Cortex of kidney (tissue), 1 donor: ENCODE measurements around the gene TMEM259.
A peak's percentile ranks its signal among the peaks of the same experiment; 100 is the strongest.
"Not testable (repeated sequence)": the region's sequence is repeated elsewhere in the genome, so short reads cannot be mapped to it uniquely, and the experiment has no call there.

Experiments used
- DNase-seq: peaks from one replicate; lab custom pipeline; 2025; lab: John Stamatoyannopoulos, UW

The TMEM259 gene

DNA sequence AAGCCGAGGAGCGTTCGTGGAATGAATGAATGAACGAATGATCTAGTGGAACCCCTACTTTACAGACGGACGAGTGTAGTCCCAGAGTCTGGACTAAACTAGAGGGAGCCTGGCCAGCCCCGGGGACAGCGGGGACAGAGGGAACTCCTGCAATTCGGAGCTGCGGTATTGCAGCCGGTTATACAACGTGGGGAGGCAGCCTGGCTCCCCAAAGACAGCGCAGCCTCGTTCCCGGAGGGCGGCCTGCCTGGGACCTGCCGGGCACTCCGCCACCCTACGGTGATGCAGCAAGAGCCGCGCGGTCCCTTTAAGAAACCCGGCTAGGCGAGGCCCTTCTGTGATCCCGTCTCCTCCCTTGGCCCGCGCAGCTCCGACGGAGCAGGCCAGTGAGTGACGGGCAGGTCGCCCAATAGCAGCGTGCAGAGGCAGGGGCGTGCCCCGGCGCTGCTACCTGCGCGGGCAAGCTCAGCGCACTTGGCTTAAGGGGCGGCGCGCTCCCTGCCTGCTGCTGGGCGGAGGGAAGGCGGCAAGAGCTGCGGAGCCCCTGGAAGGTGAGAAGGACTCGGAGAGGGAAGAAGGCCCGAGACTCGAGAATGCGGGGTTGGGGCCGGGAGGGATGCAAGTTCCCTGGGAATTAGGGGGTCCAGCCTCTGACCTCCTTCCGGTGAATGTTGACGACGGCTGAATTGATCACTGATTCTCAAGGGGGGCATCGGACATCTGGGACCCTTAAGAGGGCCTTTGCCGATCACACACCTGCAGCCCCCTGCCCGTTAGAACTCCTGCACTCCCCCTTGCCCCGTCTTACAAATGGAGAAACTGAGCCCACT, 18.9 kb upstream of the TMEM259 start, which contains the start of gene ABCA7:
ABCA7 (plus strand) TSS at position 462 of the 830 bp plus-strand sequence. CDS start 1,255 bp downstream, outside the sequence.
- DNase-seq = peak; percentile 74

- DNase-seq = no peak
Measured at GRCh38 chr19:1038978-1039645, 18.2 kb upstream of the TMEM259 start.

GRCh38 chr19:1037621-1038064, 16.7 kb upstream of the TMEM259 start:
- no peak for DNase-seq

GRCh38 chr19:1035998-1036621, 15.2 kb upstream of the TMEM259 start:
- DNase-seq = no peak

DNA sequence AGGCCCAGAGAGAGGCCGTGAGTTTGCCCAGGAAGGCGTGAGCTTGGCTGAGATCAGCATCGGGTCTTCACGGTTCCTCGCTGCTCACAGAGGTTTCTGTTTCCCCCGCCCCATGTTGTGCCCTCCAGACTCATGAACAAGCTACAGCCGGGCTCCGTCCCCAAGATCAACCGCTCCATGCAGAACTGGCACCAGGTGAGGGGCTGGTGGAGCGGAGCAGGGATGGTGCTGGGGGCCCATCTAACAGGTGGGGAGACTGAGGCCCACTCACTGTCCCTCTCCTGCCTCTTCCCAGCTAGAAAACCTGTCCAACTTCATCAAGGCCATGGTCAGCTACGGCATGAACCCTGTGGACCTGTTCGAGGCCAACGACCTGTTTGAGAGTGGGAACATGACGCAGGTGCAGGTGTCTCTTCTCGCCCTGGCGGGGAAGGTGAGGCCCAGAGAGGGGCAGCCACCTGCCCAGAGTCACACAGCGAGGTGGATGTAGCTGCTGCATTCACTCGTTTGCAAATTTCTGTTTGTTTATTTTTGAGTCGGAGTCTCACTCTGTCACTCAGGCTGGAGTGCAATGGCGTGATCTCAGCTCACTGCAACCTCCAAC, 11.4 kb upstream of the TMEM259 start:
- DNase-seq = no peak

DNA sequence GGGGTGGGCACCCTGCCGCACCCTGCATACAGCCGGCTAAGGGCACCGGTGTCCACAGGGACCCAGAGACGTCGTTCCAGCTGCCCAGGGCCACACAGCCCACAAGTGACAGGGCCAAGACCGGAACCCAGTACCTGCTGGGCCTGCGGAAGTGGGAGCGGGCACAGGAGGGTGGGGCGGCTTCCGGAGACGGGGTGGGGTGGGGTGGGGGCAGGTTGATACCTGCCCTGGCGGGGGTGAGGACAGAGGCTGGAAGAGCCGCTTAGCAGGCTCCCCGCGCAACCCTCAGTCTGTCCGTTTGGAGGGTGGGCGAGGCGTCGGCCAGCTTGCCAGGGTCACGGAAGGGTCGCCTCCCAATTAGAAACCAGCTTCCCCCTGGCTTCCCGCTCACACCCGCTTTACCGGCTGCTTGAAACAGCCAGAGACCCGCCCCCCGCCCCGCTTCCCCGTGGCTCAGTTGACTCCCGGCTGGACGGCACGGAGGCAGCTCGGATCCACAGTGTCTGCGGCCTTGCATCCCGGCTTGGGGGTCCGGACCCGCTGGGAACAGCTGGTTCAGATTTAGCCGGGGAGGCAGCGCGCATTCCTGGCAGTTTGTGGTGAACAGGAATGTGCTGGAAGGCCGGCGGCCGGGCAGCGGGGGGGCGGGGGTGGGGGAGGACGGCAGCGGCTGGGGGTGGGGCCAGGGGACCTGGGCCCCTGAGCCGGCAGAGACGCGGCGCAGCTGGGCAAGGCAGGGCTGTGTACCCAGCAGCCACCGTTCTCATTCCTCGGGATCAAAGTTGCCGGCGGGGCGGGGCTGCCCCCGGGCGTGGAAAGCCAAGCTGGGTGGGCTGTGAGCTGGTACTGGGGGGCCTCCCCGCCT, 7.4 kb upstream of the TMEM259 start:
- no peak for DNase-seq

- DNase-seq = no peak
Measured at GRCh38 chr19:1027650-1028061, 6.7 kb upstream of the TMEM259 start.

DNA sequence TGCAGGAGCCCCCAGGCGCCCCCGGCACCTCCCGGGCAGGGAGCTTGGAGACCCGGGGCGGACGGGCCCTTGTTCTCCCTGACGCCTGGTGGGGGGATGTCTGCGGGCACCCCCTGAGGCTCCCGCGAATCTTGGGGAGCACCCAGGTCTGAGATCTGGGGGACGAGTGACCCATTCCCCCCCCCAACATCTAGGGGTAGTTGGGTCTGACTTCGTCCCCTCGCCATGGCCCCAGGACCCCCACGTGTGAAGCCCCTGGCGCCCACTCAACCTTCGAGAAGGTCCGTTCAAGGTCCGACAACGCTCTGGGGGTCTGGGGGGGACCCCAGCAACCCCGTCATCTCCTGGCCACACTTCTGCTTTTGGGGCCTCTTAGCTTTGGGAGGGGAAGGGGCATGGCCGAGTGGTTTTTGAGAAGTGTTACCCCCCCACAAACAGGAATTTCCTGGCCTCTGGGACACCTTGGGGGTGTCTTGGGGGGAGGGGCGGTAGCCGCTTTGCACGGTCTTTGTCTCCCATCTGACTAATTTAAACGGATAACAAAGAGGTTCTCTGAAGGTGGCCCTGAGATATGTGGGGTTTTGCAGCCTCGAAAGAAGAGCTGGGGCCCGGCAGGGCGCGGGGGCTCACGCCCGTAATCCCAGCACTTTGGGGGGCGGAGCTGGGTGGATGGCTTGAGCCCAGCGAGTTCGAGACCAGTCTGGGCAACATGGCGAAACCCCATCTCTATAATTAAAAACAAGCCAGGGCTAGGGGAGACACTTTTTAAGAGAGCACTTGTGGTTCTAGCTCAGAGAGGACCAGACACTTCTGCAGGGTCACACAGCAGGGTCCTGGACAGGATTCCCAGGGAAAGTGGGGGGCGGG, 6.1 kb upstream of the TMEM259 start:
- DNase-seq = no peak

DNA sequence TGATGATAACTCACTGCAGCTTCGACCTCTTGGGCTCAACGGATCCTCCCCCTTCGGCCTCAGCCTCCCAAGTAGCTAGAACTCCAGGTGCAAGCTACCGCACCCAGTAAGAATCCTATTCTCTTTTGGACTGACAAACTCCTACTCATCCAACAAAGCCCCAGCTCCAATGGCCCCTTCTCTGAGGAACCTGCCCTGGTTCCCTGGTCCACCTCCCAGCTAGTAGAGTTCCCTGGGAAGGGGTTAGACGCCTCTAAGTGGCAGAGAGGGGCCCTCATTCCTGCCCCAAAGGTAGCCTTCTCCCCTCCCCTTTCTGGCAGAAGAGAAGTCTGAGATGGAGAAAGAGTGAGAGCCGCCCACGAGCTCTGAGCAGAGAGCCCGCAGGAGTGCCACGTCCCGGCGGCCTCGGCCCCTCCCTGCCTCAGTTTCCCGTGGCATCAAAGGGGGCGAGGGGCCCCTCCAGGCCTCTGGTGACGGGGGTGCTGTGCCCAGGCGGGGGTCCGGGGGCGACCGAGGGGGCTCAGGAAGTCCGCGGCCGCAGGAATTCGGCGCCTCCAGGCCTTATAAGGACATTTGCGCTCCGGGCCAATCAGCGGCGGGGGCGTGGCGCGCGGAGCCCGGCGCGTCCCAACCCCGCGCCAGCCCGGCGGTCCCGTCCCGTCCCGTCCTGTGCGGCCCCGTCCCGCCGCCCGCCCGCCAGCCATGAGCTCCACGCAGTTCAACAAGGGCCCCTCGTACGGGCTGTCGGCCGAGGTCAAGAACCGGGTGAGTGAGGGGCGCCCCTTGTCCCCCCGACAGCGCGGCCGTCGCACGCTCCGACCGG, 5.2 kb upstream of the TMEM259 start, which contains the start of gene CNN2:
CNN2 (plus strand) TSS at position 649 of the 823 bp plus-strand sequence; CDS start at position 703, 54 bp downstream.
- no peak for DNase-seq

DNA sequence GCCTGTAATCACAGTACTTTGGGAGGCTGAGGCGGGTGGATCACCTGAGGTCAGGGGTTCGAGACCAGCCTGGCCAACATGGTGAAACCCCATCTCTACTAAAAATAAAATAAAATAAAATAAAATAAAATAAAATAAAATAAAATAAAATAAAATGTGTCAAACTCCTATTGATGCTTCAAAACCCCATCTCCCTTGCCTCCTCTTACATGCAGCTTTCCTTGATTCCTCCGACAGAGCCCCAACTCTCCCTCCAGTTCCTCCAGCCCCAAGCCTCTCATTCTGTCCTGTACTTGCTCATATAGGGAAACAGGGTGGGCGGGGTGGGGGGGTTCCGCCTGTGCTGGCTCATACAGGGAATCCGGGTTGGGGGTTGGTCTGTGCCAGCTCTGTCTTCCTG, 4.2 kb upstream of the TMEM259 start:
- not testable (repeated sequence) for DNase-seq

- DNase-seq = not testable (repeated sequence)
Measured at GRCh38 chr19:1023883-1024188, 2.9 kb upstream of the TMEM259 start.

GRCh38 chr19:1019980-1020867, 699 bp downstream of the TMEM259 start:
- DNase-seq = no peak

- DNase-seq = no peak
Measured at GRCh38 chr19:1019616-1019961, 1.3 kb downstream of the TMEM259 start.

- no peak for DNase-seq
Measured at GRCh38 chr19:1018932-1019615, 1.8 kb downstream of the TMEM259 start.

GRCh38 chr19:1018393-1018792, 2.5 kb downstream of the TMEM259 start:
- no peak for DNase-seq

GRCh38 chr19:1017906-1018305, 3.0 kb downstream of the TMEM259 start:
- no peak for DNase-seq

- no peak for DNase-seq
Measured at GRCh38 chr19:1017115-1017905, 3.6 kb downstream of the TMEM259 start.
